ENCODE measurements around the gene NNMT. TPM values are rescaled to one million over a fixed set of nuclear protein-coding genes. Genes with fewer than 3 reads are reported as not detected.

The NNMT gene
- polyA plus RNA-seq, 1 of the 3 experiments (the other 2 are of a cell fraction): 84.6 TPM

- no peaks in the 10 kb centered on the region for H4K20me1 ChIP-seq (ENCODE audit: insufficient read depth)
- H3K27me3 ChIP-seq (ENCODE audit: insufficient read depth): peaks cover 30% of the 10 kb centered on the region; the same call in 1 of the 2 replicates
- H3K27ac ChIP-seq (ENCODE audit: low read depth in 2 of 2, low read length in 1 of 2): no peak overlapping the region
- no peak overlapping the region for H3K4me2 ChIP-seq
- no peak overlapping the region for H3K4me3 ChIP-seq (ENCODE audit: low read depth in 2 of 2, low read length in 1 of 2)
- ChIA-PET CTCF (interaction anchor here (0.5 to 15.2 kb wide), 6 partner anchors 17 to 382 kb away, joined by 3 to 143 read pairs (median 4); no protein-coding TSS in a partner anchor), POLR2A (no interaction called here)
- H3K4me1 ChIP-seq (ENCODE audit: control insufficient read depth in 1 of 2, insufficient read depth in 2 of 2, low read depth in 1 of 2, low read length in 1 of 2): peaks cover 0 to 3% of the 10 kb centered on the region in 2 experiments; a peak in 1 of 4 replicates
- no peak overlapping the region for H3K9ac ChIP-seq
- H2AFZ ChIP-seq (ENCODE audit: low read depth): no peak overlapping the region
- no peaks in the 10 kb centered on the region for H3K79me2 ChIP-seq (ENCODE audit: insufficient read depth)
- H3F3A ChIP-seq (replicated peaks; ENCODE audit: insufficient read depth): no peaks in the 10 kb centered on the region
- no peak for TF ChIP-seq RCOR1 (IDR thresholded peaks at IDR 0.05; ENCODE audit: low read length)
- no peak for TF ChIP-seq GATA2 (CRISPR knock-in tag; IDR thresholded peaks at IDR 0.05)
- no peak for TF ChIP-seq MEF2A (IDR thresholded peaks at IDR 0.05; ENCODE audit: borderline replicate concordance, low read depth)
- TF ChIP-seq USF1 (IDR thresholded peaks at IDR 0.05; ENCODE audit: borderline replicate concordance, low read depth): no peak
- no peak for TF ChIP-seq EP300 (IDR thresholded peaks at IDR 0.05; ENCODE audit: borderline replicate concordance in 1 of 2, low read depth in 1 of 2, low read length in 1 of 2)
- TF ChIP-seq TEAD4 (IDR thresholded peaks at IDR 0.05; ENCODE audit: borderline replicate concordance, insufficient read depth): no peak
- TF ChIP-seq RAD21 (IDR thresholded peaks at IDR 0.05; ENCODE audit: low read length): no peak
- no peak for TF ChIP-seq IRF3 (IDR thresholded peaks at IDR 0.05; ENCODE audit: low read depth, low read length)
- no peak for DNase-seq
- H3K36me3 ChIP-seq (replicated peaks in 1 of 2; ENCODE audit: control insufficient read depth in 1 of 2, insufficient read depth in 2 of 2, low read length in 1 of 2): no peaks in the 10 kb centered on the region
- no peaks in the 10 kb centered on the region for H3K9me2 ChIP-seq
- H3K9me3 ChIP-seq: no peaks in the 10 kb centered on the region
- 59% methylated on average over 11 of the region's 11 CpGs for WGBS (ENCODE audit: low lambda C conversion rate)
Observed at GRCh38 chr11:114277637-114278341, 18.4 kb upstream of the NNMT start.

GRCh38 chr11:114278342-114279065 lies 17.7 kb upstream of the NNMT start:
- H2AFZ ChIP-seq (ENCODE audit: low read depth): no peak overlapping the region
- CTCF ChIA-PET: interaction anchor here (0.7 to 15.2 kb wide), 4 partner anchors 18 to 382 kb away, joined by 3 to 143 read pairs (median 4); no protein-coding TSS in a partner anchor
- 57% methylated on average over 3 of the region's 4 CpGs for WGBS (ENCODE audit: low lambda C conversion rate)
- peaks cover 23% of the 10 kb centered on the region; the same call in 1 of the 2 replicates for H3K27me3 ChIP-seq (ENCODE audit: insufficient read depth)
- no peak overlapping the region for H3K4me2 ChIP-seq
- H3K9me3 ChIP-seq: no peaks in the 10 kb centered on the region
- no peaks in the 10 kb centered on the region for H3K9me2 ChIP-seq
- H3K36me3 ChIP-seq (replicated peaks in 1 of 2; ENCODE audit: control insufficient read depth in 1 of 2, insufficient read depth in 2 of 2, low read length in 1 of 2): no peaks in the 10 kb centered on the region
- no peaks in the 10 kb centered on the region for H3K79me2 ChIP-seq (ENCODE audit: insufficient read depth)
- no peaks in the 10 kb centered on the region for H3F3A ChIP-seq (replicated peaks; ENCODE audit: insufficient read depth)
- H3K9ac ChIP-seq: no peak overlapping the region
- POLR2A ChIA-PET: no interaction called here
- peaks cover 0 to 3% of the 10 kb centered on the region in 2 experiments; a peak in 2 of 4 replicates for H3K4me1 ChIP-seq (ENCODE audit: control insufficient read depth in 1 of 2, insufficient read depth in 2 of 2, low read depth in 1 of 2, low read length in 1 of 2)
- no peak overlapping the region for H3K4me3 ChIP-seq (ENCODE audit: low read depth in 2 of 2, low read length in 1 of 2)
- no peak for TF ChIP-seq JUND (IDR thresholded peaks at IDR 0.05)
- no peak for TF ChIP-seq REST (IDR thresholded peaks at IDR 0.05; ENCODE audit: low read depth, low read length)
- no peak for TF ChIP-seq NRF1 (IDR thresholded peaks at IDR 0.05; ENCODE audit: low read depth, low read length)
- TF ChIP-seq NFIC (IDR thresholded peaks at IDR 0.05; ENCODE audit: borderline replicate concordance): no peak
- TF ChIP-seq RXRA (IDR thresholded peaks at IDR 0.05; ENCODE audit: borderline replicate concordance, low read depth): no peak
- TF ChIP-seq PBX3 (IDR thresholded peaks at IDR 0.05): no peak
- no peak for DNase-seq
- no peaks in the 10 kb centered on the region for H4K20me1 ChIP-seq (ENCODE audit: insufficient read depth)
- no peak overlapping the region for H3K27ac ChIP-seq (ENCODE audit: low read depth in 2 of 2, low read length in 1 of 2)
